ENCODE data around the gene NOC2L. TPM values are rescaled to one million over a fixed set of nuclear protein-coding genes. Genes with fewer than 3 reads are reported as not detected.

Gene NOC2L
- total RNA-seq, 1 donor from 2014 or later = 42.5 TPM

- H3K4me1 ChIP-seq = peaks cover 9% of the 10 kb centered on the region
- intact Hi-C loops (cut with DNase I) = no loop called here
- TF ChIP-seq CTCF (IDR thresholded peaks at IDR 0.05) = no peak
- no peaks in the 10 kb centered on the region for H3K36me3 ChIP-seq
- H3K27me3 ChIP-seq = no peaks in the 10 kb centered on the region
- no peak overlapping the region for H3K27ac ChIP-seq
- no peaks in the 10 kb centered on the region for H3K9me3 ChIP-seq
- H3K4me3 ChIP-seq = no peak overlapping the region
- no peak for DNase-seq (ENCODE audit: extremely low spot score in 2 of 2)
Observed at GRCh38 chr1:913491-914130, 45.4 kb downstream of the NOC2L start.

DNA sequence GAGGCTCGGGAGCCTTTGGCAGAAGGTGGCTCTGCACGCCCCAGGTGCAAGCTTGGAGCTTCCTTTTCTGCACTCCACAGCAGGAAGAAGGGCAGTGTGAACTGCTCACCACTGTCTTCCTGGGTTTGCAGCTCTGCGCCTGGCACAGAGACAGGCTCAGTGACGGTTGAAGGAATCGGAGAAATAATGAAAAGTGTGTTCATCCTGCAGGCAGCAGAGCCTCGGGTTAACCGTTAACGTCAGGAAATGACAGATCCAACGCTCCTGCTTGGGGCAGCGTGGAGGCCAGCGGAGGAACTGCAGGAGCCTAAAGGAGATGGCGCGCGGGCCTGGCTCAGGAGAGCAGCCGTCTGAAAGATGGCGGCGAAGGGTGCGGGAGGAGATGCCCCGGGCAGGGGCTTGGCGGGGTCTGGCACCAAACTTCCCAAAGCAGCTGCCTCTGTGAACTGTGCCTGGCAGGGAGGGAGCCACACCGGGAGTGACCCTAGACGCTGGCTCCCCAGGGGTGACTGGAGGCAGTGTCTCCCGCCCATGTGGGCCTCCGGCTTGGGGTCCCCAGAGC lies 46.2 kb downstream of the NOC2L start:
- Histone ChIP-seq H3K9me3 (no peaks in the 10 kb centered on the region), H3K27ac (no peak overlapping the region), H3K36me3 (no peaks in the 10 kb centered on the region), H3K4me3 (no peak overlapping the region), H3K27me3 (no peaks in the 10 kb centered on the region), H3K4me1 (peaks cover 9% of the 10 kb centered on the region)
- intact Hi-C loops (cut with DNase I) = no loop called here
- no peak for TF ChIP-seq POLR2AphosphoS5 (IDR thresholded peaks at IDR 0.05; ENCODE audit: insufficient read depth in 1 of 2, low read depth in 1 of 2)
- TF ChIP-seq POLR2A (IDR thresholded peaks at IDR 0.05) = no peak
- TF ChIP-seq CTCF (IDR thresholded peaks at IDR 0.05) = no peak
- no peak for DNase-seq (ENCODE audit: extremely low spot score in 2 of 2)

GRCh38 chr1:911875-912739 lies 46.9 kb downstream of the NOC2L start:
- Histone ChIP-seq H3K27ac (no peak overlapping the region), H3K27me3 (no peaks in the 10 kb centered on the region), H3K4me3 (no peak overlapping the region), H3K4me1 (peaks cover 9% of the 10 kb centered on the region), H3K9me3 (no peaks in the 10 kb centered on the region), H3K36me3 (no peaks in the 10 kb centered on the region)
- intact Hi-C loops (cut with DNase I) = no loop called here
- no peak for DNase-seq (ENCODE audit: extremely low spot score in 2 of 2)
- TF ChIP-seq CTCF (IDR thresholded peaks at IDR 0.05) (no peak), POLR2AphosphoS5 (IDR thresholded peaks at IDR 0.05; ENCODE audit: insufficient read depth in 1 of 2, low read depth in 1 of 2) (no peak), POLR2A (IDR thresholded peaks at IDR 0.05) (no peak)

DNA sequence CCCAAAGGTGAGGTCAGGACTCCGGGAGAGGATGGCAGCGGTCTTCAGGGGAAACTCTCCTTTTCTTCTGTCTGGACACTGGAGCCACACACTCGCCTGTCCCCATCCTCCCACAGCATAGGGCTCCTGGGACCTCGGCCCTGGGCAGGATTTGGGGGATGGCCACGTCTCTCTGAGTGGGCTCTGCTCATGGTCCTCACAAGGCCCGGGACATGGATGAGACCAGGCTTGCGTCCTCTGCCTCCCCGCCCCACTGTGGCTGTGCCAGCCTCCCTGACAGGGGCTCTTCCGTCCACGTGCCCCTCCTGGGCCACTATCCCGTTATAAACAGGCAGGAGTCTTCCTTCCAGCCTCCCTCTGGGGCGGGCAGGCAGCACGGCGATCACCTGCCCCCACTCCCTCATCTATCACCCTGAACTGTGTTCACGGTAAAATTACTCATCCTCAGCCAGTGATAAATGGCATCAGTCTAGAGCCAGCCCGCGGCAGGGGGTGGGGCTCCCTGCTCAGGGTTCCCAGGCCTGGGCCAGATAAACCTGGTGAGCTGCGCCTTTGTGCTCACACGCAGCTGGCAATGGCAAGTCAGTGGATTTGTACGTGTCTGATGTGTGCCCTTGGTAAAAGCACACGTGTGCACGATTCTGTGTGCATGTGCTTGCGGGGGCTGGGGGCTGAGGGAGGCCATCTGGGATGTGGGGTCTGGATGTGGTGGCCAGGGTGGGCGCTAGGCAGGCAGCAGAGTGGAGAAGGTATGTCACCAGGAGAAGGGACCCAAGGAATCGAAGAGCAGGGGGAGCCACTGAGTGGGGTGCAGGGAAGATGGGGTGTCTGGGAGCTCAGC lies 48.0 kb downstream of the NOC2L start:
- Histone ChIP-seq H3K4me3 (no peak overlapping the region), H3K27me3 (no peaks in the 10 kb centered on the region), H3K27ac (no peak overlapping the region), H3K36me3 (no peaks in the 10 kb centered on the region), H3K9me3 (no peaks in the 10 kb centered on the region), H3K4me1 (no peaks in the 10 kb centered on the region)
- DNase-seq (ENCODE audit: extremely low spot score in 2 of 2) = no peak
- intact Hi-C loops (cut with DNase I) = no loop called here
- TF ChIP-seq CTCF (IDR thresholded peaks at IDR 0.05) (no peak), POLR2AphosphoS5 (IDR thresholded peaks at IDR 0.05; ENCODE audit: insufficient read depth in 1 of 2, low read depth in 1 of 2) (peak in 1 of 2 donors; percentile 39)

All from vagina (tissue), 2 donors.